SJSA1 (cell line): ENCODE results near the gene GRB2. TPM values are rescaled to one million over a fixed set of nuclear protein-coding genes. Genes with fewer than 3 reads are reported as not detected.
"Not testable (repeated sequence)": the region's sequence is repeated elsewhere in the genome, so short reads cannot be mapped to it uniquely, and the experiment has no call there.

Source experiments
- DNase-seq, 2 experiments: peaks; one replicate each; pipeline ENCODE4 v3.0.0-alpha.2; 2015 to 2020; ENCODE audit warnings: low spot score in 2 of 2, low read depth in 1 of 2
- H3K27ac ChIP-seq: fragments of 250-450 bp; sonication (Bioruptor Pico); 2 replicates; pipeline ENCODE4 v1.5.1; 2020; ENCODE audit warnings: mild to moderate bottlenecking, moderate library complexity
- H3K27me3 ChIP-seq: fragments of 250-450 bp; sonication (Bioruptor Pico); replicated peaks from 2 replicates; pipeline ENCODE4 v1.5.1; 2020; ENCODE audit warnings: mild to moderate bottlenecking, moderate library complexity
- H3K36me3 ChIP-seq: fragments of 250-450 bp; sonication (Bioruptor Pico); 2 replicates; pipeline ENCODE4 v1.5.1; 2020; ENCODE audit warnings: mild to moderate bottlenecking
- H3K4me1 ChIP-seq: fragments of 250-450 bp; sonication (Bioruptor Pico); replicated peaks from 2 replicates; pipeline ENCODE4 v1.6.1; 2021; ENCODE audit warnings: mild to moderate bottlenecking
- H3K4me3 ChIP-seq: fragments of 250-450 bp; sonication (Bioruptor Pico); 2 replicates; pipeline ENCODE4 v1.5.1; 2020; ENCODE audit warnings: mild to moderate bottlenecking
- H3K9me3 ChIP-seq: fragments of 250-450 bp; sonication (Bioruptor Pico); replicated peaks from 2 replicates; pipeline ENCODE4 v1.5.1; 2020; ENCODE audit warnings: mild to moderate bottlenecking
- total RNA-seq: library from RNA; depleted of rRNA; stranded (reverse); fragments of >200 nt; shearing (Covaris generic); gene quantifications from 2 replicates; pipeline ENCODE4 v1.2.3, GENCODE V29; 2014

Gene GRB2
- total RNA-seq, 1 experiment from 2014 or later: 200 TPM

DNA sequence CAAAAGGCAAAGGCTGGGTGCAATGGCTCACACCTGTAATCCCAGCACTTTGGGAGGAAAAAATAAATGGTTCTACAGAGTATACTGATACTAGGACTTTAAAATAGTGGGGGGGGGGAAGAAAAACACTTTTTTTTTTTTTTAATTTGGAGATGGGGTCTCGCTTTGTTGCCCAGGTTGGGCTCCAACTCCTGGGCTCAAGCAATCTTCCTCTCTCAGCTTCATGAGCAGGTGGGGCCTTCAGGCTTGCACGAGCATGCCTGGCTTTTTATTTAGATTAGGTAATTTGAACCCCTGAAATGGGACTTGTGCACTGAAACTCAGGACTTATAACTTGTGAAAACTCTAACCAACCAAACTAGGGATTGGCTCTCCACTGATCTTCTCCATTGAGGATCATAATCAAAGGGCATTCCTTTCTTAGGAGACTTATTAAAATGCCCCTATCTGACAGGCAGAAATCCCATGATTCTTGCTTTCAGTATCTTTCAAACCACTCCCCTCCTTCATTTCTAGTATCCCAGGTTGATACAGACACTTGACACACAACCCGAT, 16.9 kb downstream of the GRB2 start:
- no peaks in the 10 kb centered on the region for H3K27me3 ChIP-seq
- no peak overlapping the region for H3K27ac ChIP-seq
- peaks cover 43% of the 10 kb centered on the region for H3K36me3 ChIP-seq
- no peaks in the 10 kb centered on the region for H3K9me3 ChIP-seq
- H3K4me1 ChIP-seq: peaks cover 11% of the 10 kb centered on the region
- no peak for DNase-seq
- no peak overlapping the region for H3K4me3 ChIP-seq

DNA sequence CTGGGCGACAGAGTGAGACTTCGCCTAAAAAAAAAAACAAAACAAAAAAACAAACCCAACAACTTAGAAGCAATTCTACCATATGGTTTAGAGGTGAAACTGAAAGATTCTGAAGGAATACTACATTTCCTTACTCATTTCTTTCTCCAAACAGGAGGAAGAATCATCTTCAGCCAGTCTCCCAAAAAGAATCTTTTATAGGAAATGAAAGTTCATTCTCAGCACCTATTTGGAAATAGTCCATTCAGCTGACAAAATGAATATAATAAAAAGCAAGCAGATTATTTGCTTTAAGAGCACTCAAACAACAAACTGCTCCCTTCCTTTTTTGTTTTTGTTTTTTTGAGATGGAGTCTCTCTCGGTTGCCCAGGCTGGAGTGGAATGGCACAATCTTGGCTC, 17.7 kb downstream of the GRB2 start:
- DNase-seq: no peak
- H3K27ac ChIP-seq: no peak overlapping the region

DNA sequence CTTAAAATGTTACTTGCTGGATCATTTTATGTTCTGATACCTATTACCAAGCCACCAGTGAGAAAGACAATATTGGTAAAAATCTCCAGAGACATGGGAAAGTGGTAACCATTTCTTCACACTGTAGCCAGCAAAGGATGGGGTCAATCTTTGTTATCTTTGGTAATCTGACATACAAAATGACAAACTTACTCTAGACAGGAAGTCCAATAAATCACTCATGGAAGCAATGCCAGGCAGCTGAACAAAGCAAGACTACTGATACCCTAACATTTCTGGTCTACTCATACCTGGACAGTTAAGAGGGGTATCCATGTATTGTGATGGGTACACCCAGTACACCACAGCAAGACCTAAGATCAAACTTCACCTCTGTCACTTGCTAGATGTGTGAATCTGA, 19.0 kb downstream of the GRB2 start:
- Histone ChIP-seq H3K36me3 (peaks cover 29% of the 10 kb centered on the region), H3K4me1 (no peaks in the 10 kb centered on the region), H3K27ac (no peak overlapping the region), H3K4me3 (no peak overlapping the region), H3K27me3 (no peaks in the 10 kb centered on the region), H3K9me3 (no peaks in the 10 kb centered on the region)
- no peak for DNase-seq

More for the DNA sequence above, 17.7 kb downstream of the GRB2 start:
- Histone ChIP-seq H3K9me3 (no peaks in the 10 kb centered on the region), H3K4me3 (no peak overlapping the region), H3K27me3 (no peaks in the 10 kb centered on the region), H3K4me1 (peaks cover 3% of the 10 kb centered on the region), H3K36me3 (peaks cover 40% of the 10 kb centered on the region)

DNA sequence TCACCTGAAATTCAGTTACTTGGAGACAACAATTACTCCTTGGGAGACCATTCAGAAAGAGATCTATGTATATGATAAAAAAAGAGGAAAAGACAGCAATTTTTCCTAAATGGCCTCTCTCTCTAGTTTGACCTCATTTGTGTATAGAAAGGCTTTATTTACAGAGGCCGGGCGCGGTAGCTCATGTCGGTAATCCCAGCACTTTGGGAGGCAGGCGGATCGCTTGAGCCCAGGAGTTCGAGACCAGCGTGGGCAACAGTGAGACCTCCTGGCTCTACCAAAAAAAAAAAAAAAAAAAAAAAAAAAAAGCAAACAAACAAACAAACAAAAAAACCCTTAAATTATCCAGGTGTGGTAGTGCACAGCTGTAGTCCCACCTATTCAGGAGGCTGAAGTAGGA, 20.7 kb downstream of the GRB2 start:
- Histone ChIP-seq H3K27me3 (no peaks in the 10 kb centered on the region), H3K36me3 (peaks cover 15% of the 10 kb centered on the region), H3K9me3 (no peaks in the 10 kb centered on the region), H3K4me3 (no peak overlapping the region), H3K27ac (no peak overlapping the region), H3K4me1 (no peaks in the 10 kb centered on the region)
- no peak for DNase-seq

DNA sequence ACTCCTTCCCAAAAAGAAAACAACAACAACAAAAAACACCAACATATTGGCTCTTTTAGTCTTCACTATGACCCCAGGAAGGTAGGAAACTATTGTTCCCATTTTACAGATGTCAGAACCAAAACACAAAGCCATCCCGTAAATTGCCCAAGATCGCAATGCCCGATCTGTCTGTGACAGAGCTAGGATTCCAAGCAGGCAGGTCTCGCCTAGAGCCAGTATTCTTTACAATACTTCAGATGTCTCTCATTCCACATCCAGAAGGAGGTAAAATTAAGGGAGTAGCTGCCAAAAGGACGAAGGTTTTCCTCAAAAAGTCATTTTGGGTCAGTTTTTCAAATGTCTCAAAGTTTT, 21.7 kb downstream of the GRB2 start:
- H3K27ac ChIP-seq: no peak overlapping the region
- no peak for DNase-seq

DNA sequence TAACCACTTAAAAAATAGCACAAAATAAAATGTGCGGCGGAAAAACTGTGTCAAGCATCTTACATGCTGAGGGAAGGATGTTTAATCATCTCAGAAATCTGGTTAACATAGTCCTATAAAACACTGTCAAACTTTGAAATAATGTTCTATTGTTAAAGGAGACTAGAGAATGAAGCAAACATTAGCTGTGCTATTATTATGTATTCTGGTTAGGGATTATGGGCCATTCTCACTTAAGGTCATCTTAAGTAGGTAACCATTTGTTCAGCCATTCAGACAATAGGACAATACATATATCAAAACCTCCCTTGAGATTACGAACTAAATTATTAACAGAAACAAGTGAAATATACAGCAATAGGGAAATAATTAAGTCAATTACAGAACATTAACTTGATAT, 24.7 kb downstream of the GRB2 start:
- no peaks in the 10 kb centered on the region for H3K27me3 ChIP-seq
- H3K4me3 ChIP-seq: no peak overlapping the region
- H3K9me3 ChIP-seq: no peaks in the 10 kb centered on the region
- no peaks in the 10 kb centered on the region for H3K4me1 ChIP-seq
- H3K27ac ChIP-seq: no peak overlapping the region
- no peaks in the 10 kb centered on the region; the same call in 1 of the 2 replicates for H3K36me3 ChIP-seq
- no peak for DNase-seq

More for the DNA sequence above, 21.7 kb downstream of the GRB2 start:
- H3K4me1 ChIP-seq: no peaks in the 10 kb centered on the region
- H3K4me3 ChIP-seq: no peak overlapping the region
- peaks cover 10% of the 10 kb centered on the region for H3K36me3 ChIP-seq
- H3K9me3 ChIP-seq: no peaks in the 10 kb centered on the region
- no peaks in the 10 kb centered on the region for H3K27me3 ChIP-seq

DNA sequence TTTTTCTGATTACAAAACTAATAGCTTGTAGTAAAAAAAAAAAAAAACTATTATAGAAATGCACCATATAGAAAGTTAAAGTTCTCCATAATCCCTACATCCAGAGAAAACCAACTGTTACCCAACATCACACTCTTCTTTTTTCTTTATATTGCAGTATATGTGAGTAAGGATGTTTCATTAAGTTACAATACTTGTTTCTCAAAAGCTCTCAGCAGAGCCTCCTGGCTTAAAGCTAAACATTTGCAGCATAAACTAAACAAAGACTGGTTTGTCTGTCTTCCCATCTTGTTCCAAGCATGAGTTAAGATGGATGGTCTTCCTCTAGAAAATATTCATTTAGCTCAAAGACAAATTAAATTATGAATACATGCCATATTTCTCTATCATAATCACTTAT, 25.2 kb downstream of the GRB2 start:
- Histone ChIP-seq H3K4me3 (no peak overlapping the region), H3K27me3 (no peaks in the 10 kb centered on the region), H3K9me3 (no peaks in the 10 kb centered on the region), H3K4me1 (no peaks in the 10 kb centered on the region), H3K27ac (no peak overlapping the region), H3K36me3 (no peaks in the 10 kb centered on the region)
- no peak for DNase-seq

DNA sequence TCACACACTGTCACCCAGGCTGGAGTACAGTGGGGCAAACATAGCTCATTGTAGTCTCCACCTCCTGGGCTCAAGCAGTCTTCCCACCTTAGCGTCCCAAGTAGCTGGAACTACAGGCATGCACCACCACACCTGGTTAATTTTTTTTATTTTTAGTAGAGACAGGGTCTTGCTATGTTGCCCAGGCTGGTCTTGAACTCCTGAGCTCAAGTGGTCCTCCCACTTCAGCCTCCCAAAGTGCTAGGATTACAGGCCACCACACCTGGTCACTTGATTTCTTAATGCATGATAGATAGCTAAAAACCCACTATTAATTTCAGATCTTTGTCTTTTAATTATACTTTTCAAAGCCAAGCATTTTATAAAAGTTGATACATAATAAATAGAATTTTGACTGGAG, 26.1 kb downstream of the GRB2 start:
- not testable (repeated sequence) for H3K4me3 ChIP-seq, H3K27ac ChIP-seq, H3K36me3 ChIP-seq, DNase-seq, H3K4me1 ChIP-seq, H3K27me3 ChIP-seq, H3K9me3 ChIP-seq

DNA sequence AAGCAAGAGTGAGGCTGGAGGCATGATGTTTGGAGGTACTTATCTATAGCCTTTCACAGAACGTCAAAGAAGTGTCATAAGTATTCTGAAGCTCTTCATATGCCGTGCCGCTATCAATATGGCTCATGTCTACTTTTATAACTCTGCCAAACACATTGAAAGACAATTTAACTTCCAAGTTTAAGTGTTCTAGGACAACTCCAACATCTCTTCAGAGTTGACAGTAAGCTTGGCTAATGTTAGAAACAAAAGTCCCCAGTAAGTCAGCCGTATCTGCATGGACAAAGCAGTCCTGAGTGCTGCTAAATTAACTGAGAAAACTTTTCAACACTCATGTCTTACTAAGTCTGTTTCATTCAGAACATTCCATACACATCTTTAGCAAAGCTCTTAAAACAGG, 32.2 kb downstream of the GRB2 start:
- Histone ChIP-seq H3K36me3 (peaks cover 10% of the 10 kb centered on the region; the same call in 1 of the 2 replicates), H3K4me3 (no peak overlapping the region), H3K27me3 (no peaks in the 10 kb centered on the region), H3K4me1 (no peaks in the 10 kb centered on the region), H3K9me3 (no peaks in the 10 kb centered on the region), H3K27ac (no peak overlapping the region)
- no peak for DNase-seq

DNA sequence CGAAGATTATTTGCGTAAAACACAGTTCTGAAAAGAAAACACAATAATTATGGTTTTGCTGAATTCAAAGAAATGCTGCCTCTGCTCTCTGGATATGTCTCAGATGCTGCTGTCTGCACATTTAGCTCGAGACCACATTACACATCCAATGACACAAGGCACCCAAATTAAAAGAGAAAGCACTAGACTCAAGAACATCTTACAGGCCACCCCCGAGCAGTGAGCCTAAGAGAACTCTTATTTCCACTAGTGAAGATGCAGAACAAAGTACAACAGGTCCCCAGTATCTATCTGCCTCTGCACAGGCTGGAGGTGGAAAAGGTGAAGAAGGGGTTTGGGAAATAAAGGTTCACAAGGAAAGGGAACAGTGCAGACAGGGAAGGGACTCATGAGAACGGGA, 33.5 kb downstream of the GRB2 start:
- Histone ChIP-seq H3K27ac (no peak overlapping the region), H3K27me3 (no peaks in the 10 kb centered on the region), H3K36me3 (peaks cover 10% of the 10 kb centered on the region; the same call in 1 of the 2 replicates), H3K4me1 (peaks cover 6% of the 10 kb centered on the region), H3K4me3 (no peak overlapping the region), H3K9me3 (no peaks in the 10 kb centered on the region)
- no peak for DNase-seq

DNA sequence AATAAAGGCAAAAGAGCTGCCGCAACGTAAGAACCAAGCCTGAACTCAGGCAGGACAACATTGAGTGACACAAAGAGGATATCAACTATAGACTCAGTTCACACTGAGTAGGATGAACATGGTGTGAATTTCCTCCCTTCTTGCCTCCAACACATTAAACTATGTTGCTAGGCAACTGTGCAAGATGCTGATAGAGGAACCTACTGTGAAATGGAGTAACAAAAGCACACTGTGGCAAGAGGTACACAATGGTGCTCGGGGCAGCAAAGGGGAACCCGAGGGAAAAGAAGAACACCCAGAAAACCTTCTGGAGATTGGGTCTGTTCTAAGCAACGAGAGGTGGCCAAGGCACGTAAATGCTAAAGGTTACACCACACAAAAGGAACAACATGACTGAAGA, 34.1 kb downstream of the GRB2 start:
- DNase-seq: no peak
- Histone ChIP-seq H3K27me3 (no peaks in the 10 kb centered on the region), H3K4me3 (no peak overlapping the region), H3K4me1 (peaks cover 12% of the 10 kb centered on the region), H3K9me3 (no peaks in the 10 kb centered on the region), H3K27ac (no peak overlapping the region), H3K36me3 (peaks cover 10% of the 10 kb centered on the region; the same call in 1 of the 2 replicates)

DNA sequence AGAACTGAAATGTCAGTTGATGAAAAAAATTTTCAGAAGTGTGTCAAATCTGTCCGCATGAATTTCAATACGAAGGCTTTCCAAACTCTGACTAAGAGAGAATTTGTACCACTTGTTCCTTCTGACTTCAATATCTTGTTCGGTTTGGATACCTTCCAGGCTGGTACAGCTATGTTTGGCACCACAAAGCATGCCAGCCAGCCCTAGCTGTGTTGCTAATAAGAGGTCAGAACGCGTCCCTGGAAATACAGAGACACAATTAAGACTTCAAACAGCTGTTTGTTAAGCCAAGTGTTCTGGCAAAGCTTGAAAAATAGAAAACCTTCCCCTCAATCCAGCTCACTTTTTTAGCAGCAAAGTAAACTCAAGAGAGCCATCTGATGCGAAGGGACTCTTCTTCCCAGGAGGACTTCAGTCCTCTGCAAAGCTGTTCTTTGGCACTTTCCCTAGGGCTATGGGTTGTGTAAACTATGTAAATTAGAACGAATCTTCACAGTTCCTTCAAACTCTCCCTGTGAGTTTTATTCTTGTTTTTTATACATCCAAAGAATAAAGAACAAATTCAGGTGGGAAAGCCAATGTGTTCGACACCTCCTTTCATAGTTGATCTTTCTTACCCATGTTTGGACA, 35.1 kb downstream of the GRB2 start:
- Histone ChIP-seq H3K27me3 (no peaks in the 10 kb centered on the region), H3K36me3 (peaks cover 10% of the 10 kb centered on the region; the same call in 1 of the 2 replicates), H3K4me1 (peaks cover 22% of the 10 kb centered on the region), H3K9me3 (no peaks in the 10 kb centered on the region), H3K27ac (no peak overlapping the region), H3K4me3 (no peak overlapping the region)
- no peak for DNase-seq

DNA sequence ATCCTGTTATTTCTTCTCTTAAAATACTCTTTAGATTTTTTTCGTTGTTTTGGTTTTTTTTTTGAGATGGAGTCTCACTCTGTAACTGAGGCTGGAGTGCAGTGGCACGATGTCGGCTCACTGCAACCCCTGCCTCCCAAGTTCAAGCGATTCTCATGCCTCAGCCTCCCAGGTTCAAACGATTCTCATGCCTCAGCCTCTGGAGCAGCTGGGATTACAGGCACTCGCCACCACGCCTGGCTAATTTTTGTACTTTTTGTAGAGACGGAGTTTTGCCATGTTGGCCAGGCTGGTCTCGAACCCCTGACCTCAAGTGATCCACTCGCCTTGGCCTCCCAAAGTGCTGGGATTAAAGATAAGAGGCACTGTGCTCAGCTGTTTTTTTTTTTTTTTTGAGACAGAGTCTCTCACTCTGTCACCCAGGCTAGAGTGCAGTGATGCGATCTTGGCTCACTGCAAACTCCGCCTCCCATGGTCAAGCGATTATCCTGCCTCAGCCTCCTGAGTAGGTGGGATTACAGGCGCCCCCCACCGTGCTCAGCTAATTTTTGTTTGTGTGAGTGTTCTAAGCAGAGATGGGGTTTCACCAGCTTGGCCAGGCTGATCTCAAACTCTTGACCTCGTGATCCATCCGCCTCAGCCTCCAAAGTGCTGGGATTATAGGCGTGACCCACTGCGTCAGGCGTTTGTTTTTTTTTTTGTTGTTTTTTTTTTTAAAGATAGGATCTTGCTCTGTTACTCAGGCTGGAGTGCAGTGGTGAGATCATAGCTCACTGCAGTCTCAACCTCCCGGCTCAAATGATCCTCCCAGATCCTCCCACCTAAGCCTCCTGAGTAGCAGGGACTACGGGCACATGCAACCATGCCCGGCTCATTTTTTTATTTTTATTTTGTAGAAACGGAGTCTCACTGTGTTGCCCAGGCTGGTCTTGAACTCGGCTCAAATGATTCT, 37.4 kb downstream of the GRB2 start:
- H3K36me3 ChIP-seq, DNase-seq, H3K27me3 ChIP-seq, H3K27ac ChIP-seq, H3K4me3 ChIP-seq, H3K9me3 ChIP-seq: not testable (repeated sequence)
- H3K4me1 ChIP-seq: peaks cover 43% of the 10 kb centered on the region

DNA sequence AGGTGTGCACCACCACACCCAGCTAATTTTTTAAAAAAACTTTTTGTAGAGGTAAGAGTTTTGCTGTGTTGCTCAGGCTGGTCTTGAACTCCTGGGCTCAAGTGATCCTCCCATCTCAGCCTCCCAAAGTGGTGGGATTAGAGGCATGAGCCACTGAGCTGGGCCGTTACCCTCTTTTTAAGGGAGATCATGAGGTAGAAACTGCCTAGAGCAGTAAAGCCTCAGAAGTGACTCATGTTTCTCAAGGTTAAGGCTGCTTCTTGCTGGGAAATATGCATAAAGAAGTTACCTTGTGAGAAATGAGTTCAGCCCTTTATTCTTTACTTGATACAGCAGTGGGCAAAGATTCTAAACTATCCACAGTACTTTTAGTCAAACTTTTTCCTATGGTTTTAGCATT, 38.2 kb downstream of the GRB2 start:
- H3K9me3 ChIP-seq: no peaks in the 10 kb centered on the region
- H3K27me3 ChIP-seq: no peaks in the 10 kb centered on the region
- H3K27ac ChIP-seq: no peak overlapping the region
- H3K36me3 ChIP-seq: no peaks in the 10 kb centered on the region
- DNase-seq: no peak
- H3K4me1 ChIP-seq: peaks cover 48% of the 10 kb centered on the region
- no peak overlapping the region for H3K4me3 ChIP-seq
